Measurements from ENCODE around the gene CUL3.

DNA sequence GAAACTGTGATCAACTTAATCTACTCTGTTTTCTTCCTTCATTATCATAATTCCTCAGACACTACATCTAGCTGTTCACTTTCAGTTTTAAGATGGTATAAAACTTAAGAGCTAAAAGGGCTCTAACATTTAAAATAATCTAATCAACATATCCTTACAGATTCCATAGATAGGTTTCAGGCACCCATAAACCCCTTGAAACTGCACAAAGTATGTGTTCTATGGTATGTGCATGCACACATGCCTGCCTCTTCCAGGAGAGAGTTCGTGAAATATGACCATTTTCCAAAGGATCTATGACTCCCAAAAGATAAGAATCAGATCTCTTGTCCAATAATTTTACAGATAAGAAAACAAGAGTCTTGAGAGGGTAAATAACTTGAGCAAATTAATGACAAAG lies 59.4 kb downstream of the CUL3 start:
- TF ChIP-seq, protein P1, sequence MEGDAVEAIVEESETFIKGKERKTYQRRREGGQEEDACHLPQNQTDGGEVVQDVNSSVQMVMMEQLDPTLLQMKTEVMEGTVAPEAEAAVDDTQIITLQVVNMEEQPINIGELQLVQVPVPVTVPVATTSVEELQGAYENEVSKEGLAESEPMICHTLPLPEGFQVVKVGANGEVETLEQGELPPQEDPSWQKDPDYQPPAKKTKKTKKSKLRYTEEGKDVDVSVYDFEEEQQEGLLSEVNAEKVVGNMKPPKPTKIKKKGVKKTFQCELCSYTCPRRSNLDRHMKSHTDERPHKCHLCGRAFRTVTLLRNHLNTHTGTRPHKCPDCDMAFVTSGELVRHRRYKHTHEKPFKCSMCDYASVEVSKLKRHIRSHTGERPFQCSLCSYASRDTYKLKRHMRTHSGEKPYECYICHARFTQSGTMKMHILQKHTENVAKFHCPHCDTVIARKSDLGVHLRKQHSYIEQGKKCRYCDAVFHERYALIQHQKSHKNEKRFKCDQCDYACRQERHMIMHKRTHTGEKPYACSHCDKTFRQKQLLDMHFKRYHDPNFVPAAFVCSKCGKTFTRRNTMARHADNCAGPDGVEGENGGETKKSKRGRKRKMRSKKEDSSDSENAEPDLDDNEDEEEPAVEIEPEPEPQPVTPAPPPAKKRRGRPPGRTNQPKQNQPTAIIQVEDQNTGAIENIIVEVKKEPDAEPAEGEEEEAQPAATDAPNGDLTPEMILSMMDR (IDR thresholded peaks at IDR 0.05; ENCODE audit: poor library complexity): no peak
- no peak for TF ChIP-seq EZH2phosphoT487 (IDR thresholded peaks at IDR 0.05; ENCODE audit: low read depth, severe bottlenecking, unreplicated experiment)

All from hepatocyte (in vitro differentiated cells).